A549 (cell line): ENCODE data around the gene MYBPC2.

Experiments used
- CTCF ChIP-seq: fragments of >200 bp; sonication (Bioruptor Twin); formaldehyde crosslinking; IDR thresholded peaks from 3 replicates; pipeline ENCODE4 v1.5.1; 2016
- EP300 ChIP-seq, 2 experiments: fragments of >200 bp; sonication (Bioruptor Twin); formaldehyde crosslinking; IDR thresholded peaks; 2 replicates in 1 of 2; 3 replicates in 1 of 2; pipeline ENCODE4 v1.6.1; 2016 to 2017
- ESRRA ChIP-seq: fragments of 150-350 bp; IDR thresholded peaks from 2 replicates; pipeline ENCODE4 v1.6.1; 2014; ENCODE audit warnings: mild to moderate bottlenecking, low read length, borderline replicate concordance
- POLR2A ChIP-seq: IDR thresholded peaks from 2 replicates; pipeline ENCODE4 v1.6.1; 2012; ENCODE audit warnings: mild to moderate bottlenecking, low read length
- RFX5 ChIP-seq: fragments of 450-650 bp; IDR thresholded peaks from 2 replicates; pipeline ENCODE4 v1.7.1; 2014; ENCODE audit warnings: antibody characterized with exemption, mild to moderate bottlenecking, moderate library complexity

GRCh38 chr19:50494186-50495019 is 61.7 kb downstream of the MYBPC2 start:
- TF ChIP-seq EP300 (IDR thresholded peaks at IDR 0.05) (no peak), RFX5 (no peak), POLR2A (no peak), ESRRA (no peak), CTCF (no peak)
